SK-N-MC (cell line): ENCODE measurements around the gene CFAP61.

Experiments
- EZH2 ChIP-seq: fragments of 200-600 bp; sonication (generic); IDR thresholded peaks from one replicate; pipeline ENCODE4 v1.6.1; 2017; ENCODE audit warnings: antibody characterized with exemption
- FOXP2 ChIP-seq: optimal IDR thresholded peaks from 2 replicates; pipeline ENCODE3; 2011; ENCODE audit warnings: mild to moderate bottlenecking, moderate library complexity; ENCODE audit not compliant: insufficient read depth; ENCODE audit errors: extremely low read length, control extremely low read depth
- POLR2AphosphoS5 ChIP-seq: IDR thresholded peaks from 2 replicates; pipeline ENCODE4 v1.6.1; 2012; ENCODE audit warnings: mild to moderate bottlenecking, low read depth, low read length, borderline replicate concordance

DNA sequence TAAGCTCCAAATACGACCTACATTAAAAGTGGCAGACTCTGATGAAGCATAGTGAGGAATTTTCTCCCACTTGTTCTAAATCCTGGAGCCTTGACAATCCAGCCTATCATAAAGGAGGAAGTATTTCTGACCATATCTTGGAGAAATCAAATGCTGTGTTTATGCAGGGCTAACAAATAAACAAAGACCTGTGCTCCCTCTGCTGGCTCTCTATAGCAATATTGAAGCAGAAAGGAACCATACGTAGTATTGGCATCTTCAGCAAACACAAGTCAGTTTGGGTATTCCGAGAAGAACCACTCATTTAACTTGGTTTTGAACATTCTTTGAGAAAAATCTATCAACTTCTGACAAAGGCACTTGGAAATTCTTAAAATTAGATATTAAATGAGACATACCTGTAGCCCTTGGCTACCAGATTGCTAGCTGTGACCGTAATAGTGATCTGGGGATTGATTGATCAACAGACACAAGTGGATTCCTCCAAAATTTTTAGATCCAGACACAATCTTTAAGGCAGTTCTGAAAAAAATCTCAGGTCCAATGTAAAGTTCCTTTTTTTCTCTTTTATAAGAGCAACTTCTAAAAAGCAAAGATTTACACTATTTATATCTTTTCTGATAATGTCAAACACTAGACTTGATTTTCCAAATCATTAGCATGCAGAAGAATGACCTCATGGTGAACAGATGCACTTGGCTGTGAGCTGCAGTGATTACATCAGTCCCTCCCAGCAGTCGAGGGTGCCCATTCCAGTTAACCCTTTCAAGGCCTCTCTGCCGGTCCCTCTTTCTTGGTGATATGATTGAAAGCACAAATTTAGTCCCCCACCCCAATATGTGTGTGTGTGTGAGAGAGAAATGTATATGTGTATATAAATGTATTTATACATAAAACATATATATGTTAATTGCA lies 355.8 kb downstream of the CFAP61 start:
- no peak for TF ChIP-seq POLR2AphosphoS5
- no peak for TF ChIP-seq EZH2
- TF ChIP-seq FOXP2, result no peak
